ENCODE measurements around the gene BEND5.
A peak's percentile ranks its signal among the peaks of the same experiment; 100 is the strongest.

BEND5 gene

GRCh38 chr1:48785869-48786268 lies 9.2 kb upstream of the BEND5 start:
- no peaks in the 10 kb centered on the region for H3K36me3 Mint-ChIP-seq
- ATAC-seq (ENCODE audit: low read depth) (no peak), DNase-seq (ENCODE audit: low spot score in 2 of 2) (no peak)
- no peaks in the 10 kb centered on the region for H3K9me3 Mint-ChIP-seq
- peaks cover 18% of the 10 kb centered on the region for H3K4me1 Mint-ChIP-seq
- no peak overlapping the region for H3K27ac Mint-ChIP-seq
- H3K4me3 Mint-ChIP-seq = no peak overlapping the region
- no peaks in the 10 kb centered on the region for H3K27me3 Mint-ChIP-seq

- Mint-ChIP-seq H3K27ac (no peak overlapping the region), H3K36me3 (no peaks in the 10 kb centered on the region), H3K9me3 (no peaks in the 10 kb centered on the region), H3K4me3 (no peak overlapping the region), H3K27me3 (no peaks in the 10 kb centered on the region), H3K4me1 (peaks cover 5% of the 10 kb centered on the region)
- DNase-seq (ENCODE audit: low spot score in 2 of 2) (no peak), ATAC-seq (ENCODE audit: low read depth) (no peak)
Measured at GRCh38 chr1:48784301-48784700, 7.6 kb upstream of the BEND5 start.

GRCh38 chr1:48777219-48777895 lies 666 bp upstream of the BEND5 start:
- peak overlapping the region; percentile 99 for H3K4me3 Mint-ChIP-seq
- no peaks in the 10 kb centered on the region for H3K9me3 Mint-ChIP-seq
- H3K27me3 Mint-ChIP-seq = no peaks in the 10 kb centered on the region
- H3K36me3 Mint-ChIP-seq = peaks cover 9% of the 10 kb centered on the region
- DNase-seq (ENCODE audit: low spot score in 2 of 2) (no peak), ATAC-seq (ENCODE audit: low read depth) (no peak)
- peaks cover 43% of the 10 kb centered on the region for H3K4me1 Mint-ChIP-seq
- H3K27ac Mint-ChIP-seq = peak overlapping the region; percentile 98

GRCh38 chr1:48775831-48776392 lies 779 bp downstream of the BEND5 start:
- DNase-seq (ENCODE audit: low spot score in 2 of 2) = no peak
- H3K9me3 Mint-ChIP-seq = no peaks in the 10 kb centered on the region
- H3K4me3 Mint-ChIP-seq = peak overlapping the region; percentile 100
- H3K4me1 Mint-ChIP-seq = peaks cover 50% of the 10 kb centered on the region
- peak; percentile 5 for ATAC-seq (ENCODE audit: low read depth)
- H3K36me3 Mint-ChIP-seq = peaks cover 14% of the 10 kb centered on the region
- H3K27ac Mint-ChIP-seq = peak overlapping the region; percentile 98
- H3K27me3 Mint-ChIP-seq = no peaks in the 10 kb centered on the region

GRCh38 chr1:48773133-48773532 lies 3.6 kb downstream of the BEND5 start:
- DNase-seq (ENCODE audit: low spot score in 2 of 2) = no peak
- Mint-ChIP-seq H3K4me1 (peaks cover 70% of the 10 kb centered on the region), H3K36me3 (peaks cover 18% of the 10 kb centered on the region), H3K4me3 (peak overlapping the region; percentile 1), H3K27ac (peak overlapping the region; percentile 84), H3K27me3 (no peaks in the 10 kb centered on the region), H3K9me3 (no peaks in the 10 kb centered on the region)
- no peak for ATAC-seq (ENCODE audit: low read depth)

GRCh38 chr1:48772211-48772610 lies 4.5 kb downstream of the BEND5 start:
- H3K27ac Mint-ChIP-seq = peak overlapping the region; percentile 84
- peaks cover 18% of the 10 kb centered on the region for H3K36me3 Mint-ChIP-seq
- H3K4me3 Mint-ChIP-seq = peak overlapping the region; percentile 39
- no peaks in the 10 kb centered on the region for H3K9me3 Mint-ChIP-seq
- no peaks in the 10 kb centered on the region for H3K27me3 Mint-ChIP-seq
- H3K4me1 Mint-ChIP-seq = peaks cover 75% of the 10 kb centered on the region
- ATAC-seq (ENCODE audit: low read depth) = no peak
- no peak for DNase-seq (ENCODE audit: low spot score in 2 of 2)

GRCh38 chr1:48771561-48771960 lies 5.1 kb downstream of the BEND5 start:
- ATAC-seq (ENCODE audit: low read depth) = no peak
- no peak for DNase-seq (ENCODE audit: low spot score in 2 of 2)
- Mint-ChIP-seq H3K9me3 (no peaks in the 10 kb centered on the region), H3K4me1 (peaks cover 78% of the 10 kb centered on the region), H3K27ac (peak overlapping the region; percentile 84), H3K27me3 (no peaks in the 10 kb centered on the region), H3K36me3 (peaks cover 23% of the 10 kb centered on the region), H3K4me3 (peak overlapping the region; percentile 39)

- no peak for DNase-seq (ENCODE audit: low spot score in 2 of 2)
- Mint-ChIP-seq H3K36me3 (peaks cover 42% of the 10 kb centered on the region), H3K4me1 (peaks cover 75% of the 10 kb centered on the region), H3K9me3 (no peaks in the 10 kb centered on the region), H3K27ac (peak overlapping the region; percentile 67), H3K4me3 (peak overlapping the region; percentile 58), H3K27me3 (no peaks in the 10 kb centered on the region)
- peak; percentile 92 for ATAC-seq (ENCODE audit: low read depth)
Measured at GRCh38 chr1:48767975-48768510, 8.6 kb downstream of the BEND5 start.

GRCh38 chr1:48765335-48765734 lies 11.4 kb downstream of the BEND5 start:
- peaks cover 35% of the 10 kb centered on the region for H3K36me3 Mint-ChIP-seq
- no peak overlapping the region for H3K27ac Mint-ChIP-seq
- H3K4me3 Mint-ChIP-seq = no peak overlapping the region
- no peak for ATAC-seq (ENCODE audit: low read depth)
- H3K4me1 Mint-ChIP-seq = peaks cover 75% of the 10 kb centered on the region
- no peaks in the 10 kb centered on the region for H3K27me3 Mint-ChIP-seq
- no peaks in the 10 kb centered on the region for H3K9me3 Mint-ChIP-seq
- no peak for DNase-seq (ENCODE audit: low spot score in 2 of 2)

GRCh38 chr1:48761986-48762385 lies 14.7 kb downstream of the BEND5 start:
- no peak for ATAC-seq (ENCODE audit: low read depth)
- DNase-seq (ENCODE audit: low spot score in 2 of 2) = no peak
- no peaks in the 10 kb centered on the region for H3K9me3 Mint-ChIP-seq
- H3K4me3 Mint-ChIP-seq = no peak overlapping the region
- peaks cover 62% of the 10 kb centered on the region for H3K4me1 Mint-ChIP-seq
- H3K27ac Mint-ChIP-seq = no peak overlapping the region
- peaks cover 57% of the 10 kb centered on the region for H3K36me3 Mint-ChIP-seq
- H3K27me3 Mint-ChIP-seq = no peaks in the 10 kb centered on the region

GRCh38 chr1:48761411-48761810 lies 15.3 kb downstream of the BEND5 start:
- no peak for DNase-seq (ENCODE audit: low spot score in 2 of 2)
- Mint-ChIP-seq H3K36me3 (peaks cover 56% of the 10 kb centered on the region), H3K9me3 (no peaks in the 10 kb centered on the region), H3K27me3 (no peaks in the 10 kb centered on the region), H3K4me3 (peak overlapping the region; percentile 35), H3K4me1 (peaks cover 61% of the 10 kb centered on the region), H3K27ac (peak overlapping the region; percentile 55)
- no peak for ATAC-seq (ENCODE audit: low read depth)

GRCh38 chr1:48760857-48761256 lies 15.8 kb downstream of the BEND5 start:
- H3K9me3 Mint-ChIP-seq = no peaks in the 10 kb centered on the region
- peak overlapping the region; percentile 12 for H3K4me3 Mint-ChIP-seq
- peaks cover 62% of the 10 kb centered on the region for H3K4me1 Mint-ChIP-seq
- ATAC-seq (ENCODE audit: low read depth) (no peak), DNase-seq (ENCODE audit: low spot score in 2 of 2) (no peak)
- H3K36me3 Mint-ChIP-seq = peaks cover 57% of the 10 kb centered on the region
- no peaks in the 10 kb centered on the region for H3K27me3 Mint-ChIP-seq
- peak overlapping the region; percentile 55 for H3K27ac Mint-ChIP-seq

- H3K36me3 Mint-ChIP-seq = peaks cover 54% of the 10 kb centered on the region
- ATAC-seq (ENCODE audit: low read depth) = no peak
- no peak overlapping the region for H3K4me3 Mint-ChIP-seq
- H3K27ac Mint-ChIP-seq = no peak overlapping the region
- H3K4me1 Mint-ChIP-seq = peaks cover 61% of the 10 kb centered on the region
- DNase-seq (ENCODE audit: low spot score in 2 of 2) = no peak
- no peaks in the 10 kb centered on the region for H3K27me3 Mint-ChIP-seq
- H3K9me3 Mint-ChIP-seq = no peaks in the 10 kb centered on the region
Measured at GRCh38 chr1:48758976-48759375, 17.7 kb downstream of the BEND5 start.

- Mint-ChIP-seq H3K9me3 (no peaks in the 10 kb centered on the region), H3K4me3 (no peak overlapping the region), H3K4me1 (peaks cover 57% of the 10 kb centered on the region), H3K36me3 (peaks cover 53% of the 10 kb centered on the region), H3K27ac (peak overlapping the region; percentile 72), H3K27me3 (no peaks in the 10 kb centered on the region)
- no peak for DNase-seq (ENCODE audit: low spot score in 2 of 2)
- ATAC-seq (ENCODE audit: low read depth) = peak; percentile 29
Measured at GRCh38 chr1:48757363-48757762, 19.3 kb downstream of the BEND5 start.
